ENCODE results near the gene POMZP3. TPM values are rescaled to one million over a fixed set of nuclear protein-coding genes. Genes with fewer than 3 reads are reported as not detected.
A peak's percentile ranks its signal among the peaks of the same experiment; 100 is the strongest.
"Not testable (repeated sequence)": the region's sequence is repeated elsewhere in the genome, so short reads cannot be mapped to it uniquely, and the experiment has no call there.

Gene POMZP3
- total and polyA plus RNA-seq, 2 experiments from 2014 or later: 8.7 to 9.1 TPM

DNA sequence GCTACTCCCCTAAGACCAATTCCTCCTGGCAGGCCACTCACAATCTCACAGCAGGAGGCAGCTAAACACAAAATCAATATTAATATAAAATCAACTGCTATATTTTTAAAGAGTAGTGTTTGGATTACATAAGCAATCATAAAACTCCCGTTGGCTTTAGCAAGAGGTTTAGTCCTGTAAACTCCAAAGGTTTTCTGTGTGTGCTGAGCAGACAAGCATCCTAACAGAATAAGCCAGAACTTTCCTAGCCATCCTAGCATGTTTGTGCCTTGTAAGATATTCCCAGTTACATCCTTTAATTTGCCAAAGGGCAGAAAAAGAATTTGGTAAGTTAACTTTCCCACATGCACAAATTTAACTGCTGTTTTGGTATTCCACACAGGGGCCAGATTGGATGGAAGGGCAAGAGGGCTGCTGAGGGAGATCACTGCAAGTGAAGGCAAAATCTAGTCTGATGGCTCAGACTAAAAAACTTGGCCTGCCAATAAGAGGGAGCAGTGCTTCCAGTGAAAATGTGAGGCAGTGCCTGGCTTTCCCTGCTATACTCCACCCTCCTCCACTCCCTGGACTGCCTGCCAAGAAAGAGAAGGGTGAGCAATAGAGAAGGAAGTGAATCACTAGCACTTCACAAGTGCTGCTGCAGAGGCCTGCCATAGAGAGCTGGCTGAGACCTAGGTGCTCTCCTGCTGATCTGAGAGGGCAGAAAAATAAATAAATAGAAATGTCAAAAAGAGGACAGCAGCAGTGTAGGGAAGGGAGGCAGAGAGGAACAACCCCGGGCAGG is 44.0 kb downstream of the POMZP3 start:
- peak; percentile 82 for ATAC-seq
- H3K27ac ChIP-seq (ENCODE audit: low read depth); H3K36me3 ChIP-seq (ENCODE audit: insufficient read depth); H3K4me1 ChIP-seq (ENCODE audit: insufficient read depth); H3K27me3 Mint-ChIP-seq (ENCODE audit: insufficient read depth, low read depth, poor library complexity); H3K4me2 ChIP-seq; H3K27me3 ChIP-seq (ENCODE audit: insufficient read depth); DNase-seq (ENCODE audit: low spot score); H4K20me1 ChIP-seq (replicated peaks; ENCODE audit: insufficient read depth); H3K36me3 Mint-ChIP-seq (ENCODE audit: low read depth); H3K4me1 Mint-ChIP-seq; H3K9me2 ChIP-seq (ENCODE audit: insufficient read depth); H3K9me3 Mint-ChIP-seq; H3F3A ChIP-seq (replicated peaks; ENCODE audit: low read depth); H2AFZ ChIP-seq; H3K4me3 ChIP-seq; H3K4me3 Mint-ChIP-seq; H3K27ac Mint-ChIP-seq: not testable (repeated sequence)
- H3K79me2 ChIP-seq (replicated peaks; ENCODE audit: insufficient read depth): peaks cover 18% of the 10 kb centered on the region

DNA sequence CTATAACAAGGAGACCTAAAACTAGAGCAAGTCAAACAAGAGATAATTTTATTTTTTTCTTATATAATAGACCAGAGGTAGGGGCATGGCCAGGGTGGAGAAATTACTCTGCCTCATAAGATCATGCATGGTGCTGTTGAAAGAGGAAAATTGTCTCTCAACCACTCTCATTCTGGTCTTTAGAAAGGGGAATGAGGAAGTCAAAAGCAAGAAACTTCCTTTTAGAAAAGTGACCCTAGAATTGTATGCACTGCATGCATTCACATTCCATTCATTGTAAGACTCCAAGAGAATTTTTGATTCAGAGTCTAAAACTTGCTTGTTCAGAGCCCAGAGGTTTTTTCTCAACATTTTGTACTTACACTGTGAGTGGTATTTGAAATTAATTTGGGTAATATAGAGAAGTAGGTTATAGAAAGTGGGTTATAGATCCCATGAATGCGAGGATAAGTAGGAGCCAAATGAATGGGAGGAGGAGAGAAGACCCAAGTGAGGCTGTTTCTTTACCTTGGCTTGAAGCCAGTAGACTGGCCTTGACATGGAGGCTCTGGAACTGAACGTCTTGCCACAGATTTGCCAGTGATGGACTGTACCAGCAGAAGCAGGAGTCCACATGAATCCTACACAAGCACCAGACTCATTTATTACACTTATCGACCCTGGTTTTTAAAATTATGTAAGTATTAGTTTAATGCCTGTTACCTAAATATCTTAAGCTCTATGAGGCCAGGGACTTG is 51.0 kb downstream of the POMZP3 start:
- not testable (repeated sequence) for H3K27me3 Mint-ChIP-seq (ENCODE audit: insufficient read depth, low read depth, poor library complexity); H3K4me3 Mint-ChIP-seq; H3F3A ChIP-seq (replicated peaks; ENCODE audit: low read depth); H3K27me3 ChIP-seq (ENCODE audit: insufficient read depth); H3K4me2 ChIP-seq; H3K4me1 ChIP-seq (ENCODE audit: insufficient read depth); H4K20me1 ChIP-seq (replicated peaks; ENCODE audit: insufficient read depth); H3K4me1 Mint-ChIP-seq; H3K79me2 ChIP-seq (replicated peaks; ENCODE audit: insufficient read depth); H3K36me3 Mint-ChIP-seq (ENCODE audit: low read depth); H3K9me3 Mint-ChIP-seq; H3K4me3 ChIP-seq; H3K9me2 ChIP-seq (ENCODE audit: insufficient read depth); H2AFZ ChIP-seq; H3K36me3 ChIP-seq (ENCODE audit: insufficient read depth)
- DNase-seq (ENCODE audit: low spot score) (peak; percentile 3), ATAC-seq (peak; percentile 63)
- peak overlapping the region; percentile 69; the same call in 1 of the 2 replicates for H3K27ac ChIP-seq (ENCODE audit: low read depth)
- peak overlapping the region; percentile 78 for H3K27ac Mint-ChIP-seq

DNA sequence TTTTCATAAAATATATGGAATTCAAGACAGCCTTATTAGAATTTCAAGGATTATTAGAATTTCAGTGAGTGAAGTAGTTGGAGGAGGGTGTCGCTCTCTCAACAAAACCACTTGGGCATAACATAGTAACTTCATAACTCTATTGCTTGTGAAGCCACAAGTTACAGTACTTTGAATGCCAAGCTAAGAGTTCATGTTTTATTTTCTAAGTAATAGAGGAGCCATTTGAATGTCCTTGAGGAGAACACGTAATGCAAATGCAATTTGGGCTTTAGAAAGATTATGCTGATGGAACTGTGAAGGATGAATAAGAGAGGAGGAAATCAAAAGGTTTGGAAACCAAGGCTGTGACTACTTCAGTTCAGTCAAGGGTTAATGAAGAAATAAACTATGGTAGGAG is 51.6 kb downstream of the POMZP3 start:
- not testable (repeated sequence) for H3F3A ChIP-seq (replicated peaks; ENCODE audit: low read depth); H3K27ac ChIP-seq (ENCODE audit: low read depth); H4K20me1 ChIP-seq (replicated peaks; ENCODE audit: insufficient read depth); H3K27me3 Mint-ChIP-seq (ENCODE audit: insufficient read depth, low read depth, poor library complexity); H3K36me3 ChIP-seq (ENCODE audit: insufficient read depth); H3K4me1 ChIP-seq (ENCODE audit: insufficient read depth); ATAC-seq; H3K4me2 ChIP-seq; H3K4me3 Mint-ChIP-seq; H3K4me1 Mint-ChIP-seq; H3K36me3 Mint-ChIP-seq (ENCODE audit: low read depth); DNase-seq (ENCODE audit: low spot score); H3K79me2 ChIP-seq (replicated peaks; ENCODE audit: insufficient read depth); H2AFZ ChIP-seq; H3K9me3 Mint-ChIP-seq; H3K9me2 ChIP-seq (ENCODE audit: insufficient read depth); H3K27ac Mint-ChIP-seq; H3K4me3 ChIP-seq; H3K27me3 ChIP-seq (ENCODE audit: insufficient read depth)

DNA sequence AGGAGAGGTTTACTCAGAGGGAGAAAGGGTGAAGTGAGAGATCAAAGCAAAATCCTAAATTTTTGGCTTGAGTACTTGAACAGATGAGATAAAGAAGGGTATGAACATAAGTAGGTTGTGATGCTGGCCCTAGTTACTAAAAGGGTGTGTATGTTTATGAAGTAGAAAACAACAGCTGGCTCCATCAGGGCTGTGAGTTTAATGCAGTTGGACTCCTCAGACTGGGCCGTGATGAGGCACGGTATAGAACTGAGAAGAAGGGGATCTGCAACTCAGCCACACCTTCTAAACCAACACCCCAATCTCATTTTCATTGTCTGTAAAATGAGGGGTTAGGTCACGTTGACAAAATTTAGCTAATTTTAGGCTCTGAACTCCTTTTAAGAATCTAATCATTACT is 54.8 kb downstream of the POMZP3 start:
- H3K36me3 ChIP-seq (ENCODE audit: insufficient read depth); H3K27ac ChIP-seq (ENCODE audit: low read depth); H3K9me2 ChIP-seq (ENCODE audit: insufficient read depth); H3K27me3 ChIP-seq (ENCODE audit: insufficient read depth); H2AFZ ChIP-seq; H3K27me3 Mint-ChIP-seq (ENCODE audit: insufficient read depth, low read depth, poor library complexity); H3K27ac Mint-ChIP-seq; H4K20me1 ChIP-seq (replicated peaks; ENCODE audit: insufficient read depth); H3K4me3 Mint-ChIP-seq; ATAC-seq; H3K4me2 ChIP-seq; H3F3A ChIP-seq (replicated peaks; ENCODE audit: low read depth); H3K9me3 Mint-ChIP-seq; H3K4me3 ChIP-seq; DNase-seq (ENCODE audit: low spot score); H3K4me1 ChIP-seq (ENCODE audit: insufficient read depth): not testable (repeated sequence)
- Mint-ChIP-seq H3K36me3 (ENCODE audit: low read depth) (peaks cover 16% of the 10 kb centered on the region), H3K4me1 (peaks cover 11% of the 10 kb centered on the region; the same call in 2 of the 3 replicates)
- peaks cover 11% of the 10 kb centered on the region for H3K79me2 ChIP-seq (replicated peaks; ENCODE audit: insufficient read depth)

GRCh38 chr7:76570324-76570775 is 56.7 kb downstream of the POMZP3 start:
- H3K27me3 ChIP-seq (ENCODE audit: insufficient read depth); H3K9me2 ChIP-seq (ENCODE audit: insufficient read depth); H3K4me1 ChIP-seq (ENCODE audit: insufficient read depth); H3K4me1 Mint-ChIP-seq; H3K27me3 Mint-ChIP-seq (ENCODE audit: insufficient read depth, low read depth, poor library complexity); H3F3A ChIP-seq (replicated peaks; ENCODE audit: low read depth); H3K4me3 ChIP-seq; DNase-seq (ENCODE audit: low spot score); H3K4me3 Mint-ChIP-seq; H2AFZ ChIP-seq; H3K4me2 ChIP-seq; H3K27ac Mint-ChIP-seq; H4K20me1 ChIP-seq (replicated peaks; ENCODE audit: insufficient read depth); H3K36me3 ChIP-seq (ENCODE audit: insufficient read depth); H3K27ac ChIP-seq (ENCODE audit: low read depth); ATAC-seq: not testable (repeated sequence)
- peaks cover 25% of the 10 kb centered on the region for H3K9me3 Mint-ChIP-seq
- H3K79me2 ChIP-seq (replicated peaks; ENCODE audit: insufficient read depth): peaks cover 28% of the 10 kb centered on the region
- peaks cover 35% of the 10 kb centered on the region for H3K36me3 Mint-ChIP-seq (ENCODE audit: low read depth)

GRCh38 chr7:76568742-76569141 is 58.3 kb downstream of the POMZP3 start:
- H3F3A ChIP-seq (replicated peaks; ENCODE audit: low read depth); H3K4me3 Mint-ChIP-seq; H2AFZ ChIP-seq; H3K27ac ChIP-seq (ENCODE audit: low read depth); H3K4me1 Mint-ChIP-seq; H3K9me2 ChIP-seq (ENCODE audit: insufficient read depth); H3K4me3 ChIP-seq; H3K27ac Mint-ChIP-seq; DNase-seq (ENCODE audit: low spot score); H3K36me3 ChIP-seq (ENCODE audit: insufficient read depth); H4K20me1 ChIP-seq (replicated peaks; ENCODE audit: insufficient read depth); H3K4me2 ChIP-seq; ATAC-seq; H3K27me3 ChIP-seq (ENCODE audit: insufficient read depth); H3K4me1 ChIP-seq (ENCODE audit: insufficient read depth); H3K27me3 Mint-ChIP-seq (ENCODE audit: insufficient read depth, low read depth, poor library complexity): not testable (repeated sequence)
- H3K36me3 Mint-ChIP-seq (ENCODE audit: low read depth): peaks cover 44% of the 10 kb centered on the region
- H3K9me3 Mint-ChIP-seq: peaks cover 32% of the 10 kb centered on the region
- H3K79me2 ChIP-seq (replicated peaks; ENCODE audit: insufficient read depth): peaks cover 42% of the 10 kb centered on the region
